ENCODE measurements around the gene PCBD1. TPM values are rescaled to one million over a fixed set of nuclear protein-coding genes. Genes with fewer than 3 reads are reported as not detected.

Gene PCBD1
- total RNA-seq, 1 experiment from 2014 or later, result 39.7 TPM

GRCh38 chr10:70894416-70894815, 6.1 kb upstream of the PCBD1 start:
- Histone ChIP-seq H3K9me3 (ENCODE audit: control insufficient read depth, low read depth, low read length) (no peaks in the 10 kb centered on the region), H3K23me2 (ENCODE audit: insufficient read length, low read depth, low read length, poor library complexity, severe bottlenecking) (no peaks in the 10 kb centered on the region), H3K9ac (ENCODE audit: extremely low read depth, insufficient read length, low read length) (no peak overlapping the region), H2BK20ac (ENCODE audit: low read depth, low read length, poor library complexity, severe bottlenecking) (no peak overlapping the region), H3T11ph (ENCODE audit: low read length) (no peak overlapping the region), H2AFZ (ENCODE audit: low read length) (no peak overlapping the region), H3K79me1 (ENCODE audit: insufficient read depth, low read depth, low read length, poor library complexity, severe bottlenecking) (no peaks in the 10 kb centered on the region), H4K20me1 (ENCODE audit: control insufficient read depth, insufficient read depth, insufficient read length) (no peaks in the 10 kb centered on the region), H3K4ac (ENCODE audit: low read depth, low read length) (no peak overlapping the region), H2BK5ac (ENCODE audit: insufficient read length, low read length) (no peak overlapping the region), H4K91ac (ENCODE audit: insufficient read length, low read depth, low read length) (no peak overlapping the region), H3K23ac (ENCODE audit: insufficient read length, low read depth, low read length) (no peak overlapping the region), H3K14ac (ENCODE audit: insufficient read depth, low read length) (no peak overlapping the region), H3K79me2 (ENCODE audit: insufficient read depth, low read length) (no peaks in the 10 kb centered on the region), H3K4me2 (ENCODE audit: insufficient read depth, insufficient read length, low read length) (no peak overlapping the region), H2AK5ac (ENCODE audit: insufficient read length, low read length) (no peak overlapping the region), H3K27ac (ENCODE audit: insufficient read length, low read depth, low read length) (no peak overlapping the region), H4K8ac (replicated peaks; ENCODE audit: insufficient read length, low read depth, low read length) (no peak overlapping the region), H2BK12ac (ENCODE audit: insufficient read length, low read depth, low read length) (no peak overlapping the region), H2BK15ac (ENCODE audit: low read depth, low read length) (no peak overlapping the region), H3K27me3 (ENCODE audit: insufficient read depth, low read length) (no peaks in the 10 kb centered on the region), H4K5ac (ENCODE audit: insufficient read length, low read depth, low read length) (no peak overlapping the region), H2BK120ac (ENCODE audit: low read depth, low read length, poor library complexity, severe bottlenecking) (no peak overlapping the region), H3K4me1 (ENCODE audit: insufficient read depth, low read length) (peaks cover 15% of the 10 kb centered on the region; the same call in 1 of the 2 replicates), H3K18ac (ENCODE audit: insufficient read length, low read depth, low read length) (no peak overlapping the region), H3K56ac (ENCODE audit: insufficient read length, low read depth, low read length) (no peak overlapping the region)
- no CpG with 5 or more reads among the region's 2 CpGs for WGBS (ENCODE audit: extremely low coverage, insufficient read length, low lambda C conversion rate)
- no peak for TF ChIP-seq CTCF (conservative IDR thresholded peaks at IDR 0.05)
- no peak overlapping the region for H3K4me3 Mint-ChIP-seq
- no peak overlapping the region for H3K27ac Mint-ChIP-seq
- peaks cover 32 to 34% of the 10 kb centered on the region in 2 experiments for H3K4me1 Mint-ChIP-seq
- H3K27me3 Mint-ChIP-seq (ENCODE audit: low read depth), result peaks cover 2% of the 10 kb centered on the region; the same call in 1 of the 2 replicates
- peaks cover 0 to 3% of the 10 kb centered on the region in 2 experiments; a peak in 2 of 5 replicates for H3K9me3 Mint-ChIP-seq
- no peak for DNase-seq
- H3K36me3 Mint-ChIP-seq (ENCODE audit: insufficient read depth in 1 of 3, low read depth in 3 of 3), result peaks cover 0 to 5% (median 0%) of the 10 kb centered on the region in 3 experiments; a peak in 2 of 7 replicates

Data from H9 (cell line).